HG02938 (cell line): ENCODE data around the gene VGF.
A peak's percentile ranks its signal among the peaks of the same experiment; 100 is the strongest.

Experiments used
- ATAC-seq: cut with Tn5 transposase; IDR thresholded peaks from one replicate; pipeline ENCODE4 v1.9.1; 2021; ENCODE audit warnings: mild to moderate bottlenecking, moderate library complexity; ENCODE audit not compliant: unreplicated experiment

Gene VGF

DNA sequence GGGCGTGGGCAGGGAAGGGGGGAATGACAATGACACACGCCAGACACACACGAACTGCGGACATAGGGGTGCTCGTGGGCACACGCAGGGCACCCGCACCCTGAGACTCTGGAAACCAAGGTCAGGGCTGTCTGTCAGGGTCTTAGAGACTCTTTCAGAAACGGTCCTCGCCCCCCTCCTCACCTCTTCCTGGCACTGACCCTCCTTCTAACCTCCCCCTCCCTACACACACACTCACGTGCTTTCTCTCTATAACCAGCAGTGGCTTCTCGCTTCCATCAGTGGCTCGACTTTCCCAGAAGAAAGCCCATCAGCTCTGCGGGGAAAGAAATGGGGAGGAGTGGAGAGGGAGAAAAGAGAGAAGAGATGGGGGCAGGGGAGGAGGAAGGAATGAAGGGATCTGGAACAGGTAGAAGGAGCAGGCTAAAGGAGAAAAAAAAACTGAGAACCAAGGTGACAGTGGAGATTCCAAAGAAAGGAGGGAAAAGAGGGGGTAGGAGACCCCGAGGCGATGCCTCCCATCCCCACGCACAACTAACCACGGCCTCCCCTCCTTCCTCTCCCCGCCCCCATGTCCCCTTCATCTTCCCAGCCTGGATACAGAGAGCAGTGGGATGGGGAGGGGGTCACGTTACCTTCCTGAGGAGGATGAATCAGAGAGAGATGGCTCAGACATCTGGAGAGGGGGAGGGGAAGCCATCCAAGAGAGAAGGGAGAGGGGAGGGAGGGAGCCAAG lies 1.7 kb upstream of the VGF start:
- no peak for ATAC-seq

GRCh38 chr7:101166648-101166908 lies 1.2 kb upstream of the VGF start:
- ATAC-seq = no peak

GRCh38 chr7:101165958-101166647 lies 734 bp upstream of the VGF start:
- no peak for ATAC-seq

DNA sequence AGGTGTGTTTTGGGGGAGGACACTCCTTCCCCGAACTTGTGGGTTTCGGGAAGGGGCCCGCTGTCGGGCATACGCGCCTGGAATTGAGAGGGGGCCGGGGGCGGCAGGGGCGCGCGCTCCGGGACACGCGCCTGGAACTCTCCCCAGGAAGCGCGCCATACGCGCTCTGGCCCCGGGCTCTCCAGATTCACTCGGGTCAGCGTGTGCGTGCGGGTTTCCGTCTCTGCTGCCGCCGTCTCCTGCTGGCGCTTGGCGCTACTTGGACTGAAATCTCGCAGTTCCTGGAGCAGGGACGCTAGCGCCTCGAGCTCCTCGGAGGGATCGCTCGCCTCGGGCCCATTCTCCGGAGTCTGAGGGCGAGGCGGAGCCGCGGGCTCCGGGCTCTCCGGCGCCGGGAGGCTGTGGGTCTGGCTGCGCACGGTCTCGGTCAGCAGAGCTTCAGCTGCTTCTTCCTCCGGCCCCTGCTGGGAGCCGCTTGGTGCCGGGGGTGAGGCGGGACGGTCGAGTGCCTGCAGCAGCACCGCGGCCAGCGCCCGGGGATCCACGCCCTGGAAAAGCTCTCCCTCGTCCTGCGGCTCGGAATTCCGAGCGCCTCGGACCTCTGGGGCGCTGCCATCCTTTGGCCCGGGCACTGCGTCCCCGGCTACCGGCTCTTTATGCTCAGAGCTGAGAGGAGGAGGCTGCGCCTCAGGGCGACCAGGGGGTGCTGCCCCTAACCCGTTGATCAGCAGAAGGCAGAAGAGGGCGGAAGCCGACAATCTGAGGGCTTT lies 1.1 kb downstream of the VGF start:
- no peak for ATAC-seq

- no peak for ATAC-seq
Observed at GRCh38 chr7:101163279-101164070, 1.9 kb downstream of the VGF start.

GRCh38 chr7:101162551-101163278 lies 2.7 kb downstream of the VGF start:
- ATAC-seq = no peak

DNA sequence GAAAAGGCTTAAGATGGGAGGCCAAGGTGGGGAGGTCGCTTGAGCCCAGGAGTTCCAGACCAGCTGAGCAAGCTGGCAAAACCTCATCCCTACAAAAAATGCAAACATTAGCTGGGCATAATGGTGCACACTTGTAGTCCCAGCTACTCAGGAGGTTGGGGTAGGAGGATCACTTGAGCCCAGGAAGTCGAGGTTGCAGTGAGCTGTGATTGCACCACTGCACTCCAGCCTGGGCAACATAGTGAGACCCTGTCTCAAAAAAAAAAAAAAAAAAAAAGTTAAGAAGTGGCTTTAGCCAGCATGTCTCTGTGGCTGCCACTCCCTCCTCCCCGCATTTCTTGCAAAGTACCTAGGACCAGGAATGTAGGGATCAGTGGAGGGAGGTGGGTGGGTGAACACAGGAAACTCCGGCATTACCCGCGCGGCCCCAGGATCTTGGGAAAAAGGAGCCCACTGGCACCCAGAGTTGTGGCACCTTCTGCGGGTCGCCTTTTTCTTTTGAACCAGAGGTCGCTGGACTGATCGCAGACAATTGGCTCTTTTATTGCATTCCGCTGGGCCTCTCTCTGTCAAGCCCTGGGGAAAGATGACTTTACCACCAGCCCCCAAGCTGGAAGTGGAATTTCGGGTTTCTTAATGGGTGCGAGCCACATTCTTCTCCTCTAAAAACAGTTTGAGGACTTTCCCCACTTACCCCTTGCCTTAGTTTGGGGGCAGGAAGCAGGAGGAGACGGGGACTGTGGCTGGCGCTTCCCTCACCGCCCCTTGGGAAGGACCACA lies 3.5 kb downstream of the VGF start:
- no peak for ATAC-seq

DNA sequence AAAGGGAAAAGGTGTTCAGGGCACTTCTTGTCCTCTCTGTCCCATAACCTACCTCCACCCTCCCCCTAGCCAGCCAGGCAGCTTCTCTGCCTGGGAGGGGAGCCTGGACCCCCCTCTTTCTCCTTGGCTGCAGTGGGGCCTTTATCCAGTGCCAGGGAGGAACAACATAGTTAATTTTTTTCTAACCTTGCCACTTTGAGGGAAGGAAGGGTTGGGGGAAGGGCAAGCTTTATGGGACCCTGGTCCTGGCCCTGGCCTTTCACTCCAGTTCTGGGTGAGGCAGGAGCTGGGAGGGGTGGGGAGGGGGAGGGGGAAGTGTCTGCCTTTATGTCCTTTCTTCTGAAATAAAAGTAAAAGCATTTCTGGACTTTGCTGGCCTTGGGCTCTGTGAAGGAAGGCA lies 4.5 kb downstream of the VGF start:
- ATAC-seq = no peak

DNA sequence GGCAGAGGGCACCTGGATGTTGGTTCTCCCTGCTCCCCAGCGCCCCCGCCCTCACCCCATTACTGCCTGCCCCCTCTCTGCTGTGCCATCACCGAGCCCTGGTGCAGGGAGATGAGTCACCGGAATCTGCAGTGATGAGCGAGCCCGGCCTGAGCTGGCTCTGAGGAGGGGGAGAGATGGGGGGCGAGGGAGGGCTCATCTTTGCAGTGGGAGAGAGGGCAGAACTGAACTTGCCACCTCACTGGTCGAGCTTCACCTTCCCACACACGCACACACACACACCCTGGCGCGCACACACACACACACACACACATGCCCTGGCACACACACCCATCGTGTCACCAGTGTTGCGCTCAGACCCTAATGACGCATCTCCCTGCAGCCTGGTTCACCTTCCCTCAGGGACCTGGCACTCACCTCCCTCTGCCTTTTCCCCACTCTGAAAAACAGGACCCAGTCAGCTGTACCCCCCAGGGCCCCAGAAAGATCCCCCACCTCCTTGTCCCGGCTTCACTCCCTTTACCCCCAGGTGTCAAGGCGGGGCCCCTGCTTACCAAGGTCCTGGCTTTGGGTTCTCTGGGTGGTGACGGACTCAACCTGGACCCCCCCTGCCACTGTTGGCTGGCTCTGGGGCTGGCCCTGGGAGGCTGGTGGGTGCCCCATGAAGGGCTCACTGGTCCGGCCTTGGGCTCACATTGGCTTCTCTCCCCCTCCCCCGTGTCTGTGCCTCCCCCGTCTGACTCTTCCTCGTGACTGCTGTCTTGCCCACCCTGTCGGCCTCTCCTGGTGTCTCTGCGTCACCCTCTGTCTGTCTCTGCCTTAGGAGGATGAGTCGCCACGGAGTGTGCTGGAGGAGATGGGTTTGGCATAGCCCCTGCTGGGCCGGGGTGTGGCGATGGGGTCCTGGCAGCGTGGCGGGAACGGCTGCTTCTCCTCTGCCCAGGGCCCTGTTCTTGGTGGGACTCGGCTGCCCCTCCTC lies 5.4 kb downstream of the VGF start:
- no peak for ATAC-seq

GRCh38 chr7:101156866-101157589 lies 8.3 kb downstream of the VGF start:
- no peak for ATAC-seq

DNA sequence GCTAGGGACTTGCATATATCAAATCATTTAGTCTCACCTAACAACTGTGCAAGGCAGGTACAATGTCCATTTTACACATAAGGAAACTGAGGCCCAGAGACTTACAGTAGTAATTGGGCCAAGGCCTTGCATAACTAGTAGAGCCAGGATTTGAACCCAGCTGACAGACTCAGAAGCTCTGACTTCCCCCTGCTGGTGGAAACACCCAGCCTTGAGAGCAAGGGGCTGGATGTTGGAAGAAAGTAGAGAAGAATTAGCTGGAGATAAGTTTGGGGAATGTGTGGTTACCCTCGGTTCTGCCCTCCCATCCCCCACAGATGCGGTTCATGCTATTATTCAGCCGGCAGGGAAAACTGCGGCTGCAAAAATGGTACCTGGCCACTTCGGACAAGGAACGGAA lies 9.1 kb downstream of the VGF start:
- ATAC-seq = no peak

GRCh38 chr7:101155303-101155702 lies 10.1 kb downstream of the VGF start:
- ATAC-seq = no peak

DNA sequence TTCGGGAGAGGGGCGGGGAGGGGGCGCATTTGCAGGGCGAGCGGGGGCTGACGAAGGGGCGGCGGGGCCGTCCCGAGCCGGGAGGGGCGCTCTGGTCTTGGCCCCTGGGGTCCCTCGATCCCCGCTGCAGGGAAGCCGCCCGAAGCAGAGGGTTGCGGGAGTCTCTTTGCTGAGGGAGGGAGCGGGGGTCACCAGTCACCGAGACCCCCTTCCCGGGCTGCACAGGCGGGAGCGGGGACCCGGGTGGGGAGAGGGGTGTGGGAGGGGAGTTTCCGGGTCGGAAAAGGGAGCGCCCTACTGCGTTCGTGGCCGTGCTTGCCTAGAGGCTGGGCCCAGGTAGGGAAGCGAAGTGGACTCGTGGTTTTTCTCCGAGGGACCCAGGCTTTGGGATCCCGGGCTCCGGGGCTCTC lies 10.7 kb downstream of the VGF start:
- no peak for ATAC-seq

DNA sequence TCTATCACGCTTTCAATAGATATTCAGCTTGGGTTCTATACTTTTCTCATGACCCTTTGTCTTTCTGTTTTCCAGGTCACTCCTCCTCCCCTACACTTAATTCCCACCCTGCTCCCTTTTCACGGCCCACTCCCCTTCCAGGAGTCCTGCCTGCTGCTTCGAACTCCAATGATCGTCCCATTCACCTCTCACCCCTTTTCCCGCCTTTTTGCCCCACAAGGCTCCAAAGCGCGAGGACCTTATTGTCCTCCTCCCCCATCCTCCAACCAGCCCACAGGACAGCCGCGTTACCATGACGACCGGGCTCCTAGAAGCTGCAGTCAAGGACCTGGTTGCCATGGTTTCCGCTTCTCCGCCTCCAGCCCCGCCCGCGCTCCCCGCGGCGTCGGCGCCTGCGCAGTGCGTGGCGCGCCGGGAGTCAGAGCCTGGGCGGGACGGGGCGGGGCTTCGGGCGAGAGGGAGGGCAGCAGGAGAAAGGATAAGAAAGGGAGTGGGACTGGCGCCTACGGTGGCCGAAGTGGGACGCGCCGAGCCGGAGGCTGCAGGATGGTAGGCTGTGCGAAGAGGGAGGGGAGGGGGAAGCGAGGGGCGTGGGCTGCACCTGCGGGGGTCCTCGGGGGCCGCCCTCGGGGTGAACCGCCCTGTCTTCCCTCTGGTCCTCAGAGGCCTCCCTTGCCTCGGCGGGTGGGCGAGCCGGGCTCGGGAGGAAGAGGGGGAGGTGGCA lies 11.2 kb downstream of the VGF start, which contains the start of gene AP1S1:
Gene AP1S1 (plus strand): TSS at position 508 of the 724 bp plus-strand sequence. CDS start 39 bp downstream, at position 547.
- ATAC-seq = peak; percentile 86

GRCh38 chr7:101151908-101152651 lies 13.3 kb downstream of the VGF start:
- ATAC-seq = no peak

- no peak for ATAC-seq
Observed at GRCh38 chr7:101140746-101141382, 24.5 kb downstream of the VGF start.
